ENCODE results near the gene PARVB. TPM values are rescaled to one million over a fixed set of nuclear protein-coding genes. Genes with fewer than 3 reads are reported as not detected.

The PARVB gene
- total RNA-seq, 1 donor from 2014 or later, result 49.3 TPM

DNA sequence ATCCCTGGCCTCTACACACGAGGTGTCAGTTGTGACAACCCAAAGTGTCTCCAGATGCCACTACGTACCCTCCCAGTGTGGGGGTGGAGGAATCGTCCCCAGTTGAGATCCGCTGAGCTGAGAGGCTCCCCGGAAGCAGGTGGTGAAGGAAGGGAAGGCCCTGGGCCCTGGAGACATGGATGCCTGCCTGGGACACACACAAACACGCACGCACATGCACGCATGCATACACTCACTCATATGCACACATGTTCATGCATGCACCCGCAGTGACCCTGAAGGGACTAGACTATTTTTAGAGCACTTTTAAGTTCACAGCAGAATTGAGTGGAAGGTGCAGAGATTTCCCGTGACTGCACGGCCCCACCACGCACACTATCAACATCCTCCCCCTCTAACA is 50.9 kb downstream of the PARVB start:
- no peaks in the 10 kb centered on the region for H3K36me3 ChIP-seq
- TF ChIP-seq, protein P1, sequence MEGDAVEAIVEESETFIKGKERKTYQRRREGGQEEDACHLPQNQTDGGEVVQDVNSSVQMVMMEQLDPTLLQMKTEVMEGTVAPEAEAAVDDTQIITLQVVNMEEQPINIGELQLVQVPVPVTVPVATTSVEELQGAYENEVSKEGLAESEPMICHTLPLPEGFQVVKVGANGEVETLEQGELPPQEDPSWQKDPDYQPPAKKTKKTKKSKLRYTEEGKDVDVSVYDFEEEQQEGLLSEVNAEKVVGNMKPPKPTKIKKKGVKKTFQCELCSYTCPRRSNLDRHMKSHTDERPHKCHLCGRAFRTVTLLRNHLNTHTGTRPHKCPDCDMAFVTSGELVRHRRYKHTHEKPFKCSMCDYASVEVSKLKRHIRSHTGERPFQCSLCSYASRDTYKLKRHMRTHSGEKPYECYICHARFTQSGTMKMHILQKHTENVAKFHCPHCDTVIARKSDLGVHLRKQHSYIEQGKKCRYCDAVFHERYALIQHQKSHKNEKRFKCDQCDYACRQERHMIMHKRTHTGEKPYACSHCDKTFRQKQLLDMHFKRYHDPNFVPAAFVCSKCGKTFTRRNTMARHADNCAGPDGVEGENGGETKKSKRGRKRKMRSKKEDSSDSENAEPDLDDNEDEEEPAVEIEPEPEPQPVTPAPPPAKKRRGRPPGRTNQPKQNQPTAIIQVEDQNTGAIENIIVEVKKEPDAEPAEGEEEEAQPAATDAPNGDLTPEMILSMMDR (IDR thresholded peaks at IDR 0.05), result no peak
- no peaks in the 10 kb centered on the region for H3K9me3 ChIP-seq
- DNase-seq, result no peak
- intact Hi-C loops (cut with DNase I), result no loop called here
- no peak overlapping the region for H3K27ac ChIP-seq
- no peaks in the 10 kb centered on the region for H3K4me1 ChIP-seq
- no peak overlapping the region for H3K4me3 ChIP-seq
- H3K27me3 ChIP-seq, result no peaks in the 10 kb centered on the region
- ATAC-seq, result no peak

DNA sequence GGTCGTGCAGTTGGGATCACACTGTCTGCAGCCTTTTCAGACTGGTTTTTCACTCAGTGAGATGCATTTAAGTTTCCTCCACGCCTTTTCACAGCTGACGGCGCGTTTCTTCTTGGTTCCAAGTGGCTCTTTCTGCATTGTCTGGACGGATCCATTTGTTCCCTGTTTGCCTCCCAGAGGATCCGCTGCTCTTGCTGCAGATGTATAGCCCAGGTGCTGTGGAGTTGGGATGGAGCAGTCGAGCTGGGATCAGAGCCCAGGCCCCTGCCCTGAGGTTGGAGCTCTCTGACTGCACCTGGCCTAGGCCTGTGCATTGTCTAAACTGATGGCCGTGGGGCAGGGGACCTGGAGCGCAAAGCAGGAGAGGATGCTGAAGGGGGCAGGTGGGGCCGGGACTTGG is 51.6 kb downstream of the PARVB start:
- TF ChIP-seq, protein P1 (IDR thresholded peaks at IDR 0.05), result no peak
- Histone ChIP-seq H3K27ac (no peak overlapping the region), H3K9me3 (no peaks in the 10 kb centered on the region), H3K36me3 (no peaks in the 10 kb centered on the region), H3K4me1 (no peaks in the 10 kb centered on the region), H3K27me3 (no peaks in the 10 kb centered on the region), H3K4me3 (no peak overlapping the region)
- intact Hi-C loops (cut with DNase I), result no loop called here
- DNase-seq, result no peak
- ATAC-seq, result no peak

DNA sequence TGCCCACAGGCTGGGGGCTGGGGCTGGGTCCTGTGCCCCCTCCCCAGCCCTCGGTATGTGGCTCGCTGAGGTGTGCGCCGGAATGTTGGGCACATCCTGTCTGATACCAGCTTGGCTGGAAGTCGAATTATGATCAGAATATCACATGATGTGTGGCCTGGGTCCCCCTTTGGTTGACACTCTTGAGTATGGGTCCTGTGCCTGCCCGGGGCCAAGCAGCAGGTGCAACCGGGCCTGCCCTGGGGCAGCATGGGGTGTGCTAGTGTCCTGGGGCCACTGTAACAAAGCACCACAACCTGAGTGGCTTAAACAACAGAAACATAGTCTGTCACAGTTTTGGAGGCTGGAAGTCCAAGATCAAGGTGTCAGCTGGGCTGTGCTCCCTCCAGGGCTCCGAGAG is 52.7 kb downstream of the PARVB start:
- DNase-seq (no peak), ATAC-seq (no peak)
- H3K9me3 ChIP-seq, result no peaks in the 10 kb centered on the region
- no peak overlapping the region for H3K27ac ChIP-seq
- no peaks in the 10 kb centered on the region for H3K4me1 ChIP-seq
- H3K27me3 ChIP-seq, result no peaks in the 10 kb centered on the region
- intact Hi-C loops (cut with DNase I), result no loop called here
- no peaks in the 10 kb centered on the region for H3K36me3 ChIP-seq
- TF ChIP-seq, protein P1 (IDR thresholded peaks at IDR 0.05), result no peak
- no peak overlapping the region for H3K4me3 ChIP-seq

DNA sequence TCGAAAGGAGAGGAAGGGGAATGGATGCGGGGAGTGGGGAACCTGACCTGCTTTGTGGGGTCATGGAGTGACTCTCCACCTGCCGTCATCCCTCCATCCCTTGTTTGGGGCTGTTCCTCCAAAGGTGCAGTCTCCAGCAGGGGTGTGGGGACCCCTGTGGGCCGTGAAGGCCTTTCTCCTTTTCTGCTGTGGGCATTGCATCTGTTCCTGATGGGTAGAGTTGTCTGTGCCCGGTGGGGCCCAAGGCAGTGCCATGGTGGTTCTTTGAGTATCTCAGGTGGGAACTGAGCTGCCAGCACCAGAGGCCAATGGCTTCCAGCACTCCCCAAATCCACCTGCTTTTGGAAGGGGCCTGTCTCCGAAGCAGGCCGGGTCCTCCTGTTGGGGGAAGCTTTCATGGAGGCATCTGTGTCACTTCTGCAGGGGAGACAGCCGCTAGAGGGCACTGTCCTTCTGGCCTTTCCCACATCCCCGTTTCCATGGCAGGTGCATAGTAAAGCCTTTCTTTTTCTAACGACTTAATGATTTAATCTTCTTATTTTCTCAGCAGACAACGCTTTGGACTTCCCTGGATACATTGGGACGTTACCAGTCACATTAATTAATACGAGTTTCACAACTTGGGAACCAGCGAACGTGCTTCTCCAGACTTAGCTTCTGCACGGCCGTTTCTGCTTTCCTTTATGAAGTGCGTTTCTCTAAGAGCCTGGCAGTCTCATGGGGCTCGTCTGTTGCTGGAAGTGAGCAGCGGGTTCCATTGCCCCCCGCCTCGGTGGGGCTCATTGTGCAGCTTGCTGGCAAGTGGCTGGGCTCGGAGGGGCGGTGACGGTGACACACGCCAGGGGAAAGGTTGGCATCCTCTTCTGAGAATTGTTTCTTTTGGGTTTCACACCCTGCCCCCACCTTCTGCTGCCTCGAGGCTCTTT is 57.1 kb downstream of the PARVB start:
- Histone ChIP-seq H3K4me3 (no peak overlapping the region), H3K9me3 (no peaks in the 10 kb centered on the region), H3K27ac (no peak overlapping the region), H3K27me3 (no peaks in the 10 kb centered on the region), H3K4me1 (peaks cover 8% of the 10 kb centered on the region), H3K36me3 (no peaks in the 10 kb centered on the region)
- TF ChIP-seq, protein P1 (IDR thresholded peaks at IDR 0.05), result peak; percentile 88
- intact Hi-C loops (cut with DNase I), result loop anchor here (5.0 kb wide), 1 partner anchor 546 kb away; no protein-coding TSS in a partner anchor
- peak; percentile 80 for DNase-seq
- ATAC-seq, result peak; percentile 75

DNA sequence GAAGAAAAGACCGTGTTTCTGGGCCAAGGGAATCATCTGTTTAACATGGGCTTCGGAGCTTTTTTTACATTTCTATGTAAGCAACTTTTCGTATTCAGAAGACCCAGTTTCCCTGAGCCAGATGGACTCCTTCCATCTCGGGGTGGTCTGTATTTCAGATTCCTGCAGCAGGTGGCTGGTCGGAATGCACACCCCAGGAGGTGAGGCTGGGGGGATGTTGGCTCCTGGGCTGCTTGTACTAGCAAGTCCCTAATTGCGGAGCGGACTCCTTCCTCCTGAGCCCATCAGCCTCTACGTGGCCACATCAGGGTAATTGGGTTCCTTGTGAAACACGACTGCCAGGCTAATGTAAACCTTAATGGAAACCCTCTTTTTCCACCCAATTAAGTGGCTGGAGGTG is 58.7 kb downstream of the PARVB start:
- ATAC-seq (no peak), DNase-seq (no peak)
- Histone ChIP-seq H3K36me3 (no peaks in the 10 kb centered on the region), H3K9me3 (no peaks in the 10 kb centered on the region), H3K4me1 (peaks cover 8% of the 10 kb centered on the region), H3K27me3 (no peaks in the 10 kb centered on the region), H3K27ac (no peak overlapping the region), H3K4me3 (no peak overlapping the region)
- TF ChIP-seq, protein P1 (IDR thresholded peaks at IDR 0.05), result no peak
- intact Hi-C loops (cut with DNase I), result loop anchor here (5.0 kb wide), 1 partner anchor 544 kb away; no protein-coding TSS in a partner anchor

Data from upper lobe of right lung (tissue), 1 donor.